ENCODE results near the gene UCP2.
"Not testable (repeated sequence)": the region's sequence is repeated elsewhere in the genome, so short reads cannot be mapped to it uniquely, and the experiment has no call there.

UCP2 gene

GRCh38 chr11:73946798-73947458 lies 35.7 kb downstream of the UCP2 start:
- no peak for DNase-seq

GRCh38 chr11:73945396-73945795 lies 37.2 kb downstream of the UCP2 start:
- no peak for DNase-seq

GRCh38 chr11:73944901-73945300 lies 37.7 kb downstream of the UCP2 start:
- DNase-seq: peak in 1 of 56 donors; percentile 3

- DNase-seq: no peak
Observed at GRCh38 chr11:73944085-73944484, 38.6 kb downstream of the UCP2 start.

GRCh38 chr11:73942010-73942409 lies 40.6 kb downstream of the UCP2 start:
- no peak for DNase-seq

- no peak for DNase-seq
Observed at GRCh38 chr11:73940801-73941570, 41.7 kb downstream of the UCP2 start.

GRCh38 chr11:73939096-73939495 lies 43.5 kb downstream of the UCP2 start:
- DNase-seq: no peak

GRCh38 chr11:73936047-73936446 lies 46.6 kb downstream of the UCP2 start:
- DNase-seq: not testable (repeated sequence)

- no peak for DNase-seq
Observed at GRCh38 chr11:73932781-73933180, 49.9 kb downstream of the UCP2 start.

GRCh38 chr11:73931951-73932350 lies 50.7 kb downstream of the UCP2 start:
- no peak for DNase-seq

GRCh38 chr11:73931039-73931645 lies 51.5 kb downstream of the UCP2 start:
- DNase-seq: peak in 41 of 56 donors; percentile 3 to 69 (median 22)

GRCh38 chr11:73929388-73929787 lies 53.3 kb downstream of the UCP2 start:
- DNase-seq: no peak
